GM21717 (cell line): Measurements from ENCODE around the gene NTRK2.
"Not testable (repeated sequence)": the region's sequence is repeated elsewhere in the genome, so short reads cannot be mapped to it uniquely, and the experiment has no call there.

Source experiments
- ATAC-seq: cut with Tn5 transposase; IDR thresholded peaks from one replicate; pipeline ENCODE4 v1.9.1; 2021; ENCODE audit warnings: mild to moderate bottlenecking, moderate library complexity; ENCODE audit not compliant: unreplicated experiment

Gene NTRK2

GRCh38 chr9:84875193-84875592 is 205.7 kb downstream of the NTRK2 start:
- no peak for ATAC-seq

GRCh38 chr9:84879631-84880030 is 210.1 kb downstream of the NTRK2 start:
- ATAC-seq: no peak

GRCh38 chr9:84880835-84881234 is 211.3 kb downstream of the NTRK2 start:
- no peak for ATAC-seq

- no peak for ATAC-seq
These were observed 217.3 kb downstream of the NTRK2 start for GRCh38 chr9:84886866-84887265.

GRCh38 chr9:84891924-84892323 is 222.4 kb downstream of the NTRK2 start:
- no peak for ATAC-seq

- no peak for ATAC-seq
These were observed 224.0 kb downstream of the NTRK2 start for GRCh38 chr9:84893419-84894128.

GRCh38 chr9:84894859-84895258 is 225.3 kb downstream of the NTRK2 start:
- ATAC-seq: no peak

- ATAC-seq: no peak
These were observed 228.0 kb downstream of the NTRK2 start for GRCh38 chr9:84897362-84898094.

- no peak for ATAC-seq
These were observed 228.7 kb downstream of the NTRK2 start for GRCh38 chr9:84898188-84898587.

- ATAC-seq: not testable (repeated sequence)
These were observed 229.1 kb downstream of the NTRK2 start for GRCh38 chr9:84898618-84899017.

GRCh38 chr9:84899326-84899725 is 229.8 kb downstream of the NTRK2 start:
- ATAC-seq: no peak

GRCh38 chr9:84900421-84900820 is 230.9 kb downstream of the NTRK2 start:
- ATAC-seq: no peak

GRCh38 chr9:84903963-84904362 is 234.4 kb downstream of the NTRK2 start:
- no peak for ATAC-seq

GRCh38 chr9:84916769-84917168 is 247.2 kb downstream of the NTRK2 start:
- no peak for ATAC-seq

- no peak for ATAC-seq
These were observed 248.0 kb downstream of the NTRK2 start for GRCh38 chr9:84917366-84918070.

GRCh38 chr9:84919440-84919839 is 249.9 kb downstream of the NTRK2 start:
- ATAC-seq: no peak

GRCh38 chr9:84921175-84921574 is 251.6 kb downstream of the NTRK2 start:
- no peak for ATAC-seq

GRCh38 chr9:84922051-84922450 is 252.5 kb downstream of the NTRK2 start:
- no peak for ATAC-seq

- no peak for ATAC-seq
These were observed 254.7 kb downstream of the NTRK2 start for GRCh38 chr9:84924266-84924665.

- no peak for ATAC-seq
These were observed 255.8 kb downstream of the NTRK2 start for GRCh38 chr9:84925225-84925872.

- ATAC-seq: no peak
These were observed 257.3 kb downstream of the NTRK2 start for GRCh38 chr9:84926793-84927192.
